Lower lobe of right lung (tissue), 2 donors: ENCODE results near the gene NLGN4Y. TPM values are rescaled to one million over a fixed set of nuclear protein-coding genes. Genes with fewer than 3 reads are reported as not detected.

Experiments
- ATAC-seq, 2 donors: fragments of 200-7000 bp; cut with Tn5 transposase; one replicate each; pipeline ENCODE4 v1.9.1; 2020 to 2022; ENCODE audit warnings: mild to moderate bottlenecking in 2 of 2, moderate library complexity in 2 of 2
- DNase-seq: peaks from one replicate; pipeline ENCODE4 v3.0.0-alpha.2; 2020
- H3K27ac ChIP-seq: fragments of 200-600 bp; one replicate; pipeline ENCODE4 v1.8.0; 2022
- H3K27me3 ChIP-seq: fragments of 200-600 bp; one replicate; pipeline ENCODE4 v1.8.0; 2022; ENCODE audit warnings: low read depth
- H3K36me3 ChIP-seq: fragments of 200-600 bp; one replicate; pipeline ENCODE4 v1.8.0; 2022; ENCODE audit warnings: mild to moderate bottlenecking
- H3K4me1 ChIP-seq: fragments of 200-600 bp; one replicate; pipeline ENCODE4 v1.8.0; 2022
- H3K4me3 ChIP-seq: fragments of 200-600 bp; one replicate; pipeline ENCODE4 v1.8.0; 2022; ENCODE audit warnings: mild to moderate bottlenecking
- H3K9me3 ChIP-seq: fragments of 200-600 bp; one replicate; pipeline ENCODE4 v1.8.0; 2022
- CTCF ChIP-seq: fragments of 200-600 bp; IDR thresholded peaks from one replicate; pipeline ENCODE4 v1.8.0; 2022; ENCODE audit warnings: antibody characterized with exemption, mild to moderate bottlenecking
- intact Hi-C: fragments of 100-400 bp; cut with DNase I; formaldehyde crosslinking; loops from one replicate; pipeline ENCODE4 v1.11.0; 2022
- long read RNA-seq: library from polyadenylated mRNA; unstranded; transcript quantifications from one replicate; pipeline ENCODE4 v2.0.0, GENCODE V29; 2021
- total RNA-seq: library from RNA; stranded (reverse); fragmentation: NEBNext Ultra II Directional; extraction: Animal tissue kit (Norgen Biotek cat#: 25700); gene quantifications from one replicate; pipeline ENCODE4 v1.2.1, GENCODE V29; 2021
- donor health status: DM: no; HTN: yes; CAD: no; lungs with severe emphysema.

NLGN4Y gene
- 3.9 TPM for total RNA-seq
- long read RNA-seq, partial matches to known transcripts, result 1 of 4 reads
- long read RNA-seq, other reads (novel, unspliced or antisense), result 3 of 4 reads

DNA sequence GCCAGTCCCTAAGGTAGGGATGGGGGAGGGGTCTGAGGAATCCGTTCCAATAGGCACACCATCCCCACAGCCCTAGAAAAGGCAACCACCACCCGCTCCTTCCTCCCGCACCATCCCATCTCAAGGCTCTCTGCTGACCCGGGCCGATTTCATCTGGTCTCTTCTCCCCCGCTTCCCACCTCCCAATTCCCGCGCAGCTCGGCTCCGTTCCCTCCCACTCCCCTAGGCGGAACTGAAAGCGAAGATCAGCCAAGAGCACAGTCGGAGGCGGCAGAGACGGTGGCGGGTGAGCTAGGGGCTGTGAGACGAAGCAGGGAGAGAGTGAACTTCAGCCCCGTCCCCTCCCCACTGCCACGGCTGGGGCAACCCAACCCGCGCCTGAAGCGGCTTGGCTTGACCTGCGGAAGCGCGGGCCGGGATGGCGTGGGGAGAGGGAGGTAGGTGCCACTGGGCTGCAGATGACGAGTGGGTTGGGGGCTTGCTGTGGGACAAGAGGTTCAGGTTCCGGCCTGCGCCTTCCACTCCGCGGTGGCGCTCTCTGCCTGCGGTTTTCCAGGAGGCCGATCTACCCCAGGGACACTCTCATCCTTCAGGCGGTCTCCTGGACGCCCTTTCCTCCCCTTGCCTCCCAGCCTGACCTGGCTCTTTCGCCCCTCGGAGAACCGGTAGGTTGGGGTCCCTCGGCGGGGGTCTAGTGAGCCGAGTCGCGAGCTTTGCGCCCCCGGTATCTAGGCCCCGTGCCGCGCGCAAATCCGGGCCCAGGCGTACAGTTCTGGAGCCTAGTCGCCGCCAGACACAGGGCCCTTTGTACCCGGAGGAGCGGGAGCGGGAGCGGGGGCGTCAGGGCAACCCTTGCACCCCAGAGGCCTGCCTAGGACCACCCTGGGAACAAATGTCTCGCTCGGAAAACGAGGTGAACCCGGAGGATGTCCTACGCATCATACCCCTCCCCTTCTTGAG lies at the start of gene NLGN4Y:
TSS of gene NLGN4Y (plus strand) at position 258 of the 960 bp plus-strand sequence. CDS start 97,591 bp downstream, outside the sequence.
- TF ChIP-seq CTCF, result no peak
- Histone ChIP-seq H3K4me3 (peak within 1 kb of the TSS; percentile 52), H3K4me1 (no peaks in the 10 kb centered on the region), H3K27me3 (no peaks in the 10 kb centered on the region), H3K9me3 (no peaks in the 10 kb centered on the region), H3K27ac (no peak within 1 kb of the TSS), H3K36me3 (no peaks in the 10 kb centered on the region)
- intact Hi-C loops, result no loop called here
- ATAC-seq (peak in 1 of 2 donors; percentile 59), DNase-seq (no peak)

- DNase-seq (no peak), ATAC-seq (no peak)
- no peak for TF ChIP-seq CTCF
- no peaks in the 10 kb centered on the region for H3K27me3 ChIP-seq
- H3K36me3 ChIP-seq, result no peaks in the 10 kb centered on the region
- H3K27ac ChIP-seq, result no peak overlapping the region
- no peaks in the 10 kb centered on the region for H3K4me1 ChIP-seq
- intact Hi-C loops, result no loop called here
- H3K9me3 ChIP-seq, result no peaks in the 10 kb centered on the region
- no peak overlapping the region for H3K4me3 ChIP-seq
These were observed 38.4 kb upstream of the NLGN4Y start for GRCh38 chrY:14485935-14486334.

DNA sequence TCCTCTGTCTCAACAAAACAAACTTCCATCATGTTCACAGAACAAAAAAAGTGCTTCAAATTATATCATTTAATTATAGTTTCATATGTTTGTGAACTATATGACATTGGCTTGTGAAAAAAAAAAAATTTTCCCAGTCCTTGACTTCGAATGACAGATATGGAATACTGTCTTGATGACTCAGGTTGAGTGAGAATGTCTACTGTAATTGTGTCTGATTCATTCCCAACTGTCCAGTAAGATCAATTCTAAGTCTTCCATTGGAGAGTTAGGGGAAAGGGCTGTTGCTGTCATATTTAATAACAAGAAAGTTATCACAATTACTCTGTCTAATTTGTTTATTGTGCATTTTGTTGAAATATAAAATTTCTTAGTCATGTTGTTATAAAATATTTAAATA lies 34.1 kb upstream of the NLGN4Y start:
- Histone ChIP-seq H3K36me3 (no peaks in the 10 kb centered on the region), H3K27me3 (no peaks in the 10 kb centered on the region), H3K4me1 (no peaks in the 10 kb centered on the region), H3K27ac (no peak overlapping the region), H3K4me3 (no peak overlapping the region), H3K9me3 (no peaks in the 10 kb centered on the region)
- TF ChIP-seq CTCF, result no peak
- ATAC-seq (no peak), DNase-seq (no peak)
- intact Hi-C loops, result no loop called here

GRCh38 chrY:14498071-14498470 lies 26.3 kb upstream of the NLGN4Y start:
- no peak for TF ChIP-seq CTCF
- no peak overlapping the region for H3K27ac ChIP-seq
- intact Hi-C loops, result no loop called here
- H3K9me3 ChIP-seq, result no peaks in the 10 kb centered on the region
- ATAC-seq (no peak), DNase-seq (no peak)
- no peaks in the 10 kb centered on the region for H3K27me3 ChIP-seq
- no peaks in the 10 kb centered on the region for H3K4me1 ChIP-seq
- no peak overlapping the region for H3K4me3 ChIP-seq
- no peaks in the 10 kb centered on the region for H3K36me3 ChIP-seq

- Histone ChIP-seq H3K27ac (no peak overlapping the region), H3K27me3 (no peaks in the 10 kb centered on the region), H3K36me3 (no peaks in the 10 kb centered on the region), H3K4me1 (no peaks in the 10 kb centered on the region), H3K4me3 (no peak overlapping the region), H3K9me3 (no peaks in the 10 kb centered on the region)
- ATAC-seq, result no peak
- DNase-seq, result no peak
- intact Hi-C loops, result no loop called here
- no peak for TF ChIP-seq CTCF
These were observed 19.7 kb upstream of the NLGN4Y start for GRCh38 chrY:14504592-14504991.
